GM21529 (cell line): ENCODE results near the gene SKI.

Experiments used
- ATAC-seq: cut with Tn5 transposase; IDR thresholded peaks from one replicate; pipeline ENCODE4 v1.9.1; 2021; ENCODE audit not compliant: unreplicated experiment

Gene SKI

DNA sequence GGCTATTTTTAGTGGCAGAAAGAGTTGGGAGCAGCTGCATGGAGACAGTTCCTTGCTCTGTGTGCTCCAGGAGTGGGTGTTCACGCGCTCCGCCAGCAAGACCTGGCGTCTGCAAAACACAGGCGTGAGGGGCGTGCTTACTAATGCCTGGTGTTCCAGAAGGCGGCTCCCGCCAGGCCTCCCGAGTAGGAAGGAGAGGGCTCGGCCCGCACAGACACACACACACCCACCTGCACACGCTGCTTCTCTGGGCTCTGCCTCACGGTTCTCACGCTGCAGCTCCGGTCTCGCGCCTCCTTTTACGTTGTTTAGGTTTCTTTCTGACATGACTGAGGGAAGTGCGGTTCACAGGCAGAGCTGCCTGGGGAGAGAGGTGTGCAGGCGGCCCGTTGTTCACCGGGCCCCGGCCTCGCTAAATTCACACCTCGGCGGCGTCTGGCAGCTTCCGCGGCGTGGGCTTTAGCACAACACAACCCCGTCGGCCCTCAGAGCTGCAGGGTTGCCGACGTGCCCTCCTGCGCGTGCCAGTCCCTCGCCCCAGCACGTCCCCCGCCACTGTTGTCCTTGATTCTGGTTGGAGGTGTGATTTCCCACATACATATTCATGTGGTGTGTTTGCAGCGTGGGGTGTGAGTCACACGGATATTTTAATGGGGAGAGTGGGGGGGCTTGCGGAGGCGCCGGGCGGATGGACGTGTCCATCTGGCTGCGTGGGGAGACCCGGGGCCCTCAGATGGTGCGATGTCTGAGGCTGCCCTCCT is 77.0 kb downstream of the SKI start:
- no peak for ATAC-seq

DNA sequence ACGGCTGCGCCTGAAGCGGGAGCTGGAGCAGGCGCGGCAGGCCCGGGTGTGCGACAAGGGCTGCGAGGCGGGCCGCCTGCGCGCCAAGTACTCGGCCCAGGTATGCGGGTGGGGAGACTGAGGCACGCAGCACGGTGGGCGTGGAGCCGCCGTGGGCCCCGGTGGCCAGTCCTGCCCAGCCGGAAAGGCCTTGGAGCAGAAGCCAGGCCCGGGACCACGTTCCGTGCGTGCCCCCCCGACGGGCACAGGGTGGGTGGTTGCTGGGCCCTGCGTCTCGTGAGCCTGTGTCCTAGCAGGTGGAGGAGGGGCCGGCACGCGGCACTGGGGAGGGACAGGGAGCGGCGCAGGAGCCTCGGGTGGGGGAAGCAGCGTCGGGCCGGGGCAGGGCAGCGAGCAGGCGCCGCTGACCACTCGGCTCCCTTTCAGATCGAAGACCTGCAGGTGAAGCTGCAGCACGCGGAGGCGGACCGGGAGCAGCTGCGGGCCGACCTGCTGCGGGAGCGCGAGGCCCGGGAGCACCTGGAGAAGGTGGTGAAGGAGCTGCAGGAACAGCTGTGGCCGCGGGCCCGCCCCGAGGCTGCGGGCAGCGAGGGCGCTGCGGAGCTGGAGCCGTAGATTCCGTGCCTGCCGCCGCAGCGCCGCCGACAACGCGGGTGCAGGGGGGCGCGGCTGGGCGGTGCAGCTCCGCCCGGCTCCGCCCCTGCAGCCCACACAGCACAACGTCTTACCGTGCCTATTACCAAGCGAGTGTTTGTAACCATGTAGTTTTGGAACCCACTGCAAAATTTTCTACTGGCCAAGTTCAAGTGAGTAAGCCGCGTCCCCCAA is 78.2 kb downstream of the SKI start:
- no peak for ATAC-seq

DNA sequence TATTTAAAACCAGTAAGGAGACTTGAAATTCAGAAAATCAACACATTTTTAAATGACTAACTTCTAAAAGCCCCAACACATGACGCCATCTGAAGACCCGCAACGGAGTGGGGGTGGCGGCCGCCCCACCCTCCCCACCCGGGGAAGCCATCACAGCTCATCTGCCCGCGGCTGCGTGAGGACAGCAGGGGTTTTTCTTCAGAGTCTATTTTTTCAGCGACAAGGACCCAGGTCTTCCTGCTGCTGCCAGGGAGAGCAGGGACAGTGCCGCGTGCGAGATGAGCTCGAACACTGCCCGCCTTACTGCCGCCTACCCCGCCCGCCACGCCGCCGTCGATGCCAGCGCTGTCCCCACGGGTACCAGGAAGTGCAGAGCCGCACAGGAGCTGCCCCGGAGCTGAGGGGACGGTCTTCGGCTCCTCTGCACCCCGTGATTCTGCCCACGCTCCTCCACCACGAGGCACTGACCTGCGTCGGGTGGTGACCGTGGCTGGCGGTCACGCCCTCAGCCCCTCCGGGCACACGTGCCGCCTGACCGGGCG is 79.0 kb downstream of the SKI start:
- ATAC-seq, result no peak

DNA sequence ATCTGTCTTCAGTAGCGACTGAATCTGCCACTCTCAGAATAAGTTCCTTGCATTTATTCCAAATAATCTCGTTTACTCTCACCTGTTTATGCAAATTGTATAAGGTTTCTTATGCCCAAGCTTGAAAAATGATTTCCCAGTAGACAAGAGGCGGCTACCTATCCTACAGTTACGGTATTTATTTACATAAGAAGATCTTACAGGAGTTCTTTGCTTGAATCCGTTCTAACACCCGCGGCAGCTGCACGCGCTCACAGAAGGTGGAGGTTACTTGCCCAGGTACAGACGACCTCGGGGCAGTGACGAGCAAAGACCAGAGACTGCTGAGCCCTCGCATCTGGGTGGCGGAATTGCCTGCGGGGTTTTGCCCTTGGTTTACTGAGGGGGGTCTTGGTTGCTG is 79.9 kb downstream of the SKI start:
- ATAC-seq, result no peak

DNA sequence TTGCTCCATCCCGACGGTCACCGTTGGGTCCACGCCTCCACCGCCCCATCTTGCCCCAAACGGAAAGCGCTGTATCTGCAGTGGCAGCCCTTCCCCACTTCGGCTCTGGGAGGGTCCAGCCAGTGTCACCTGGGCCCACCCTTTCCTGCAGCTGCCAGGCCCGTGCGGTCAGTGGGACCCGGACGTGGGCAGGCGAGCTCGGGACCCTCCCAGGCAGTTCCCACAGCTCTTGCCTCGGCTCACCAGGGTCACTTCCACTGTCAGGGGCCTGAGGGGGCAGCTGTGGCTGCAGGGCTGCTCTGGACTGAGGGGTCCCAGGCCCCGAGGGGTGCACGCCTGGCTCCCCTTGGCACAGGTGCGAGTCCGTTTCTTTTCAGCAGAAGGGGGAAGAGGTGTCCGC is 80.7 kb downstream of the SKI start:
- ATAC-seq, result no peak

DNA sequence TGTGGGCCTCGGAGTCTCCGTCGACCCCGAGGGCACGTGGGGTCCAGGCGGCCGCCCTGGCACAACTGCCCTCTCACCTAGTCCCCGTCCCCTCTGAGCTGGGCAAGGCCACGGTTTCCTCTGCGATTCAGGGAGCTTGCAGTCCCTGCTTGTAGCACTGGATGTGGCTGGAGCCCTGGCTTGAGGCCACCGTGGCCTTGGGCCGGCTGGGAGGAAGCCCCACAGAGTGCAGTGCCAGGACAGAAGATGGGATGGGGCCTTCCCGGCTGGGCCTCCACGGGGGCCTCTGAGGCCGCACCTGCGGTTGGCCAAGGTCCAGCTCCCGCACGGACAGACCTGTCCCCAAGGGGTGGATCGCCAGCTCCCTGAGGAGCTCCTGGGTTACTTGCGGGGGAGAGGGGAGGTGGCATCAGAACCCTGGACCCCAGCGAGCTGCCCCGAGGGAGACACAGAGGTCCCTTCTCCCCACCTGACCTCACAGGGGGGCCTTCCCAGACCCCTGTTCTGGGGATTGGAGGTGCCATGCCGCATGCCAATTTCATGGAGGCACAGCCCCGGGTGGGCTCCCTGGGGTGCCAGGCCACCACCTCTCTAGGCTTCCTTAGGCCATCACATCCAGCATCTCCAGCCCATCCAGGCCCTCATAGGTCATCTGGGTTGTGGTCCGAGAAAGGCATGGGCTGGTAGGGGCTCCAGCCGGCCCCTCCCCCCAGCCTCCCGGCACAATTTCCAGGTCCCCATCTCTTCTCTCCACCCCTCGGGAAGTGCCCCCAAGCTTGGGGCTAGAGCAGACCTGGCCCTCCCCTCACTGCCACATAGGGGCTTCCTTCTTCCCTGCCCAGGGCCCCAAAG is 82.4 kb downstream of the SKI start:
- no peak for ATAC-seq

DNA sequence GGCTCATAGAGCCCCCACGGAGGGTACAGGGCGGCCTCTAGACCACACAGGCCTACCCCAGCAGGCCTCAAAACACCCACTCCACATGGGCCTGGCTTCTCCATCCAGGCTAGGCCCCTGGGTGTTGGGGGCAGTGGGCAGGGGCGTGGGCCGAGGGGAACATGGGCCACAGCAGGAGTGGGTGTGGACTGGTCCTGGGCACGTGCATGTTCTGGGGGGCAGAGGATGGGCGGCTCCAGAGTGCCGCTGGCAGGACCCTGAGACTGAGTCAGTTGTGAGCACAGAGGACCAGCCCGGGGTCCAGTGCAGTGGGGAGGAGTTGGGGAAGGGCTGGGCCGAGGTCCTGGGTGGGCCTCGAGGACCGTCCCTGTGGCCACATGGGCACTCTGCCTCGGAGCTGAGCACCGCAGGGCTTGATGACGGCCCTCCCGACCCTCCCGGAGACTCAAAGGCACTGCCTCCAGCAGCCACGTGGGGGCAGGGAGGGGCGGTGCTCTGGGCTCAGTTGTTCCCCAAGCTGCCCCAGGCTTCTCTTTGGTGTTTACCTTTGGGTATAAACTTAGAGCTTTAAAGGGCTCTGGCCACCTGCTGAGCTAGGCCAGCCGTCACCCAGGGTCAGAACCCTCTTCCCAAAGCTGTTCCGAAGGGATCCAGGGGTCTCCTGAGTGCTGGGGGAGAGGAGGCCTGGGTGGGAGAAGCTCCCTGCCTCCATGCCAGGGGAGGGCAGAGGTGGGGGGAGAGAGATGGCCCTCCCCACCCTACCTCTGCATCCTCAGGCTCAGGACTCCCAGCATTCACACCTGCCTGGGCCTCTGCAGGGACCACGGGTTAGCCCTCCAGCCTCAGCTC is 83.3 kb downstream of the SKI start:
- ATAC-seq, result no peak

DNA sequence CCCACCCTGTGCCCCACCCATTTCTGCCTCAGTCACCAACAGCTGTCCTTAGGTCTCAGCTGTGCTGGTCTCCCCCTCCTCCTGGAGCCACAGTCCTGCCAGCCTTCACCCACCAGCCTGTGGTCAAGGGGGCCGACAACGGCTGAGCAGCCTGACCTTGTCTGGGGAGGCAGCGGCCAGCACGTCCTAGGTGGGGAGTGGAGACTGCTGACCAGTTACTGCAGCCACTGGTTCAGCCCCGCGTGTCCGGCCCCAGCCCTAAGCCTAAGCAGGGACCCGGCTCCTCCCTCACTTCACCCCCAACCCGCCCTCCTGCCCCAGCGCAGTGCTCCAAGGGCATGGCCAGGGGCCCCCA is 84.0 kb downstream of the SKI start:
- no peak for ATAC-seq

DNA sequence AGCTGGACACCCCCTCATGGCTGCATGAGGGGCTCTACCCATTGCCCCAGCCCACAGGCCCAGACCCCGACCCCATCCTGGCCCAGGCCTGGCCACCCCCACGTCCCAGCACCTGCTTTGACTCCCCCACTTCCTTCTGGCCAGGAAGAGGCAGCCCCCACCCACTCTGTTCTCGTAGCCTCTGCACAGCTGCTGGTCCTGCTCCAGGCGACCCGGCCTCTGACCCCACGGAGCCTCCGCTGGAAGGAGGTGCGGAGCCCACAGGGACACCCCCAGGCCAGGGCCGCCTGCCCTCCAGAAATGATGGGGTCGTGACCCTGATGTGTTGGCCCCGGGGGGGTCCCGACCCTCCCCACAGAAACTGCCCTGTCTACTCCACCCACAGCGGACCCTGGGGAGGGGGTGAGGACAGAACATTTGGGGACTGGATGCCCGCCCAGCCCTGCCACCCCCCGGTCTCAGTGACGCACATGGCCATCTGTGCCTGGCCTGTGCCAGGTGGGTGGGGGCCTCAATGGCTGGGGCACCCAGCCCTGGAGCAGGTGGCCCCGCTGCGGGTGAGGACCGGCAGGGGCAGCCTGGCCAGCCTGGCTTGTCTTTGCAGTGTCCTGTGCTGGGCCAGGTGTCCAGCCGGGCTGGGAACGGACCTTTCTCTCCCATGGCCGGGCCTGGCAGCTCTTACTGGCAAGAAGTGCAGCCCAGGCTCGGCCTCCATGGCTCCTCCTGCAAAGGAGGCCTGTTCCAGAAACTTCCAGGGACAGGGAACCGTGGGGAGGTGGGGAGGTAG is 84.6 kb downstream of the SKI start:
- no peak for ATAC-seq

DNA sequence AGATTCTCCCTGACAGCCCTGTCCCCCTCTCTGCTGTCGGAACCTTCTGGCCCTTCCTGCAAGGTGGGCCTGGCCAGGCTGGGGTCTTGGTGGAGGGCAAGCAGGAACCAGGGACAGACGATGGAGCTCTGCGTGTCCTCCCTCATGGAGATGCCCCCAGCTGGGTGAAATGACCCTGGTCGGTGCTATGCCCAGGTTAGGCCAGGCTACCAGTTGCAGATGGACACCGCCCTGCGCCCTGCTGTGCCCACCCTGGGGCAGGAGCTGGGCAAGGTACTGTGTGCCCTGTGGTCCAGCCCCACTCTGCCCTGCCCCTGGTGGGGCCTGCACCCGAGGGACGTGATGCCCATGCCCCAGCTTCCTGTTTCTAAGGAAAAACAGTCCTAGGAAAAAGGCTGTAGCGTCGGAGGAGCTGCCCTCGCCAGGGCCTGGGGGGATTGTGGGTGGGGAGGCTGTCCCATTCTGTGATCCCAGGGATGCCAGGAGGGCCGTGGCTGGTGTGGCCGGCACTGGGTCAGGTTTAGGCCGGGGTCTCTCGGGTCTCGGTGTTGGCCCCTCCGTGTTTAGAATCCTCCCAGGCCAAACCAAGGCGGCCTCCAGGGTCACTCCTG is 85.6 kb downstream of the SKI start:
- no peak for ATAC-seq

DNA sequence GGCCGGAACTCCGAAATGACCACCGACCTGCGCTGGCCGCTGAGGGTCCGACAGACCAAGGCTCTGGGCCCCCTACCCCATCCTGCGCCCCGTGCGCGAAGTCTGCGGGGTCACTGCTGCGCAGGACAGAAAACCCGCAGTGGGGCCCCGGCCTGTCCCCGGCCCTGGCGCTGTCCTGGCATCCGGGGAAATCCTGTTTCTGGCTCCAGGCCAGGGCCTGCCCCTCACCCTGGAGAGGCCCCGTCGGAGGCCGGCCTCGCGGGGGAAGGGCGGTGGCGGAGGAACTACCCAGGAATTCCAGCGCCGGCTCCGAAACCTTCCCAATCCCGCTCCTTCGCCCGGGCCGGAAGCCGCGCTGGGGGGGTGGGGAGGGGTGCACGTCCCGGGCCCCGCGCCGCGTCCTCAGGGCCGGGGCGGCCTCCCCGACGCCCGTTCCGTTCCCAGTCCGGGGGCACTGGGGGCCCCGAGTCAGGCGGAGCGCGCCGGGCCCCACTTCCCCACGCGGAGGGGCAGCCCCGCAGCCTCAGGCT is 86.2 kb downstream of the SKI start:
- ATAC-seq, result no peak

DNA sequence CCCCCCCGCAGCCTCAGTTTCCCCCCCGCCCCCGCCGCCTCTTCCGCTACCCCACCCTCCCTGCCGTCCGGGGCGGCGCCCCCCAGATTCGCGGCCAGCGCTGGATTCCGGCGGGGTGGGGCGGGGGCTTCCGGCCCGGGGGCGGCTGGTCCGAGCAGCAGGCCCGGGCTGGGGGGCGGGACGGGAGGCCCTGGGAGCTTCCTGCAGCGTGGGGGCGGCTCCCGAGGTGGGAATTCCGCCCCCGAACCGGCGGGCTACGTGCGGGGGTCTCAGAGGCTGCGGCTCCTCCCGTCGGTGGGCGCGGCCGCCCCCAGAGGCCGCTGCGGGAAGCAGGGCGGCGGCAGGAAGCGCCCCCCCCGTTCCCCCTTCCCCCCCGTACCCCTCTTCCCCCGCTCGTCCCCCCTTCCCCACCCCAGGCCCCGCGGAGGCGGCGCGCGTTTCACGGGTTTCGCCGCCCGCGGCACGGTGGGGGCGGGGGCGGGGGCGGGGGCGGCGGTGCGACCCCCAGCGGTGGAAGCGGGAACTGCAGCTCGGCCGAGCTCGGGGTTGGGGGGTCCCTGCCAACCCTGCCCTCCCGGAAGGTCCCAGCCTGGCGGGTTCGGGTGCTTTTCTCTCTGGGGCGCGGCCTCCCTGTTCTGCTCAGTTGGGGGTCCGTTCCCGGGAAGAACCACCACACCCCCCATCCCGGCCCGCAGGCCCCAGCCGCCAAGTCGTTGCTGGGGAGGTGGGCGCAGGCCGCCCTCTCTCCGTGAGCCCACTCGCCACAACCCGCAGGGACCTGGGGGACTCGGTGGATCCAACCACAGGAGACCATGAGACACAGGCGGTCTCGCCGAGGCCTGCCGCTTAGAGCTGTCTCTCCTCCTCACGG is 86.9 kb downstream of the SKI start:
- ATAC-seq, result no peak

DNA sequence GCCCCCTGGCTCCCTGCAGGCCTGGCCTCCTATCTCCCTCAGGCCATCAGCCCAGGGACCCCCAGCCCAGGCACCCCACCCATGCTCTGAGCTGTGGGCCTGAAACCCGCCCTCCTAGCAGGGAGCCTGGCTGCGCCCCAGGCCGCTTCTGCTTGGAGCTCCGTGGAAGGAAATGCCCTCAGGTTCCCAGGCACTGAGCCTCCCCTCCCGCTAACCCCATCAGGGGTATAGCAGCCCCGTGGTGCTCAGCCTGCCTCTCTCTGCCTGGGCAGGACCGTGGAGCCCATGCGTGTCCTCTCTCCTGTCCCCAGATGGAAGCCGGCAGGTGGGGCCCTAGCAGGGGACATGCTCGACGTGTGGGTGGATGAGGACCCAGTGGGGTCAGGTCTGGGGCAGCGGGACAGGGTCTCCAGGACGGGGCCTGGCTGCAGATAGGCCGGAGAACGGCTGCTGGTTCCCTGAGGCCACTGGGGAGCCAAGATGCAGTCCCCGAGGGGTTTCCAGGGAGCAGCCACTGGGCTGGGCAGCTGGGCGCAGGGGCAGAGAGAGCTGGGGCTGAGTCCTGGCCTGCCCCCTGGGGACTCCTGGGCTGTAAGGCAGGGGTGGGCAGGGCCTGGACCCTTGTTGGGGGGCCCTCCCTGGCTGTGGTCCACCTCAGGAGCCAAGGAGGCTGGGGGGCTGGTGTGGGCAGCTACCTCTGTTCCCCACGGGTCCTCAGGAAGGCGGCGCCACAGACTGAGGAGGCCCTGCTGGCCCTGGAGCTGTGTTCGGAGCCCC is 87.7 kb downstream of the SKI start:
- ATAC-seq, result no peak

DNA sequence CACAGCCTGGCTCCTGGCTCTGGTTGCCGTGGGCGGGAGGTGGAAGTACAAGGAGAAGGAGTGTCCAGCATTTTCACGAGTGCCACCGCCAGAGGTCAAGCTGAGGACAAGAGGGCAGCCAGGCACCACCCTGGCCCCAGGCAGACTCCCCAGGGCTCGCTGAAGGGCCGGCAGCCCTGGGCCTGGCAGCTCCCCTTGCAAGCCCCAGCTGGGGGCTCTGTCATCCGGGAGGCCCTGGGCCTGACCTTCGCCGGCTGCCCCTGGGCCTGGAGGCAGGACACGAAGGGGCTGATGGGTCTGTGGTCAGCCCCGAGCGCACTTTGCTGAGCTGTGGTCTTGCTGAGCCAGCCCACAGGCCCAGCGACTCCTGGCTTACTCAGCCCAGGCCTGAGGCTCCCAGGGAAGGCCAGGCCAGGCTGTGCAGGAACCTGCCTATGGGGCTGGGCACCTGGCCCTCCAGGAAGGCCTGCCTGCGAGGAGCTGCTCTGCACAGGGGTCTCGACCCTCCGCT is 88.4 kb downstream of the SKI start:
- no peak for ATAC-seq

DNA sequence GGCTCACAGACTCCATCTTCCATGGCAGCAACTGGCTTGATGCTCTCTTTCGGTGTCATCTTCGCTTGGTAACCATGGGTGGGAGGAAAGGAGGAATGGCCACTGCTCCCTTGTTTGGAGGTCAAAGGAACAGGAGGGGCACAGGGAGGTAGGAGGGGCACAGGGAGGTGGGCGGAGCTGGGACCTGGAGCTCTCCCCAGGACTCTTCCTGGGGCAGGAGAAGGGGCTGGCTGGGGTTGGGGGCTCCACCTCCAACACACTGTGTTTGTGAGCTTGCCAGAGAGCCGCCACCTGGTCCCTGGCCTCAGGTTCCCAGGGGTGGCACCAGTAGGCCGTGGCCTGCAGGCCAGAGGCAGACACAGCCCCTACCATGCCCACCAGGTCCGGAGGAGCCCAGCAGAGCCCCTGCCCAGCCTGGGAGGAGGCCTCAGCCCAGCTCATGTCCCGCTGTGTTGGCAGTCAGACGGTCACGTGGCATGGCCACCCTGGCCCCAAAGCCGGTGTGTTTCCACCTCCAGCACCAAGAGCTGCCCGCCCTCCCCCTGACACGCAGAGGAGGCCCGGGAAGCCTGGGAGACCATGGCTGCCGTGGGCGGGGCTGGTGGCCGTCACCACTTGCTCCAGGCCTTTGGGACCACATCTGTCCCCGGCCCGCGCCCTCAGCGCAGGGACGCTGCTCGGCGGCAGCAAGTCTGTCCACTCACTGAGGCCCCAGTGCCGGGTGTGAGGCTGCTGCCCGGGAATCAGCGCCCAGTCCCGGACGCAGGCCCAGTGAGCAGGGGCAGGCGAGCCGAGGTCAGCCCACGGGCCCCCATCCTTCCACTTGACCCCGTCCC is 89.3 kb downstream of the SKI start:
- no peak for ATAC-seq
